HG03097 (cell line): ENCODE data around the gene ABLIM2.

ENCODE experiments used
- ATAC-seq: cut with Tn5 transposase; IDR thresholded peaks from one replicate; pipeline ENCODE4 v1.9.1; 2021; ENCODE audit not compliant: unreplicated experiment, low FRiP score

ABLIM2 gene

DNA sequence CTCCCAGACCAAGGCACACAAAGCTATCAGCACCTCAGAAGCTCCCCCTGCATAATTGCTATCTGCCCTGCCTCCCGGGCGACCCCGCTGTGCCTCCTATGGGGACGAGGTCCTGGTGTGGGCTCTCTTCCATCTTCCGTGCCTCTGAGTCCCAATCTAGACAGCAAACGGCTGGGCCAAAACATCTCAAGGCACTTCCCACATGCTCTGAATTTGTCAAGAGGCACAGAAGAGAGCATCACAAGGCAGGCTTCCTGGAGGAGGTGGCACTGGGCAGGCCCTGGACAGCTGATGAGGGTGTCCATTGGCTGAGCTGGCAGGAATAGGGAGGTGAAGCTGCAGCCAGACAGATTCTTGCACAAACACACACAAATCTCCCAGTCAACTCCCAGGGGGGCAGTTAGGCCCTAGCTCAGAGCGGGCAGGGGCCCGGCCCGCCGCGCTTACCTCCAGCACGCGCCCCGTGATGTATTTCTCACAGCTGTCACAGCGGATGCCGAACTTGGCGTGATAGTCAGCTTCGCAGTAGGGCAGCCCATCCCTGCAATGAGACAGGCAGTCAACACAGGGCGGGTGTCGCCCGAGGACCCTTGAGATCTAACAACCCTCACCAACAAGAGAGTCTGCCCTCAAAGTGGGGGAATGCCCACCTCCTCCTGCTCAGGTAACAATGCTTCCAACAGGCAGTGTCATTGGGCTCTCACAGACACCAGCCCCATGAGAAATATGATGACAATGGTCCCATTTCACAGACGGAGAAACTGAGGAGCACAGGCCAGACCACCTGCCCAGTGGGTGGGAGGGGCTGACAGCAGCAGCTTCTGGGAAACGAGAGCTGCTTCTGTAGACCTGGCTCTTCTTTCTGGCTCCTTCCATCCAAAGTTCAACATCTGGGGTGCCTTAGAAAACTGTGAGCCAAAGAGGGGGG lies 81.2 kb downstream of the ABLIM2 start:
- no peak for ATAC-seq

- no peak for ATAC-seq
Observed at GRCh38 chr4:8076023-8076422, 82.6 kb downstream of the ABLIM2 start.

DNA sequence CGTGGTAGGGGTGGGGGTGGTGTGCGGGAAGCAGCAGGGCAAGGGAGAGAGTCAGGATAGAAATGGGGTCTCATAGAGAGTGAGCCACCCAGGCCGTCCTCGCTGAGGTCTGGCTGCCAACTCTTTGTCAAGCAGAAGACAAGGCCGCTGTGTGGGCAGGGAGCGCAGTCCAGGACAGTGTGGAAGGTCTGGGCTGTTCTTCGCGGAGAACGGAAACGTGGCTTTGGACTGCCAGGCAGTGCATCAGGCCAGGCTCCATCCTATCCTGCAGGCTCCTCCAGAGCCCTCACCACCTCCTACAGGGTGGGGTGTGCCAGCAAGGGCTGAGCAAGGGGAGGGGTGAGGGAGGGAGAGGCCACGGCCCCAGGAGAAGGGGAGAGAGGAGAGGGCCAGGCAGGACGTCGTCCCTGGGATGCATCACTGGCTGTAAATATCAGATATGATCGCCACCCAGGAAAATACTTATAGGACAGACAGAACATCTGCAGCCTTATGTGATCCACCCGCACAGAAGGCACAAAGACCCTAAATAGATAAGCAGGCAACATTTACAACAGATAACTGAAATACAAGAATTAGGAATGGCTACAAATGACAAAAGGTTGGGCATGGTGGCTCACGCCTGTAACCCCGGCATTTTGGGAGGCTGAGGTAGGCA lies 85.3 kb downstream of the ABLIM2 start:
- no peak for ATAC-seq

DNA sequence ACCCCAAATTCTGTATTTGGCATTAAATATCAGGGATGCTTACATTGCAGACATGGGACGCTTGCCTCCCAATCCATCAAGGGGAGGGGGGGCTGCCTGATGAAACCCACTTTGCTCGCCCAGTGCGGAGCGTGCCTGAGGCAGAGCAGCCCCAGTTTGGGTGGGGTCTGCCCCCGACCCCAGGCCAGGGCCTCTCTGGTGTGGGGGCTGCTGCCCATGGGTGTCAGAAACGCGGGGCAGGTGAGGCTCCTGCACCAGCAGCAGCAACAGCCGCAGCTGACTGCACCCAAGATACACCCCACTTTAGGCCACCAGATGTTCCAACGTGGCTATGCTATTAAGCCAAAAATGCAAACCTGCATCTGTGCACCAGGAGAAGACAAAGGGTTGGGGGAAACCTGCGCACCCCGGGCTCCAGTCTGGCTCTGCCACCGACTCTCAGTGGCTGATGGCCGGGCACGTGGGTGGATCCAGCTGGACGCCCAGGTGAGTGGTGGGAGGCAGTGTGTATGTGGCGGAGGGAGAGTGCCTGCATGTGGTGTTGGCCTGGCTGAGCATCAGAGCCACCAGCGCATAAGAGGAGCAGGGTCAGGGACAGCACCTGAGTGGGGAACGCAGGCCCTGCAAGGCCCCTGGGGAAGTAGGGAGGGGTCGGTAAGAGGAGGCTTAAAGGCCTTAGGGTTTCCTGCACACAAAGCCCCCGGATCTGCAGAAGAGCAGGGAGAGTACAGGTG lies 86.2 kb downstream of the ABLIM2 start:
- no peak for ATAC-seq

GRCh38 chr4:8071766-8072165 lies 86.8 kb downstream of the ABLIM2 start:
- no peak for ATAC-seq

DNA sequence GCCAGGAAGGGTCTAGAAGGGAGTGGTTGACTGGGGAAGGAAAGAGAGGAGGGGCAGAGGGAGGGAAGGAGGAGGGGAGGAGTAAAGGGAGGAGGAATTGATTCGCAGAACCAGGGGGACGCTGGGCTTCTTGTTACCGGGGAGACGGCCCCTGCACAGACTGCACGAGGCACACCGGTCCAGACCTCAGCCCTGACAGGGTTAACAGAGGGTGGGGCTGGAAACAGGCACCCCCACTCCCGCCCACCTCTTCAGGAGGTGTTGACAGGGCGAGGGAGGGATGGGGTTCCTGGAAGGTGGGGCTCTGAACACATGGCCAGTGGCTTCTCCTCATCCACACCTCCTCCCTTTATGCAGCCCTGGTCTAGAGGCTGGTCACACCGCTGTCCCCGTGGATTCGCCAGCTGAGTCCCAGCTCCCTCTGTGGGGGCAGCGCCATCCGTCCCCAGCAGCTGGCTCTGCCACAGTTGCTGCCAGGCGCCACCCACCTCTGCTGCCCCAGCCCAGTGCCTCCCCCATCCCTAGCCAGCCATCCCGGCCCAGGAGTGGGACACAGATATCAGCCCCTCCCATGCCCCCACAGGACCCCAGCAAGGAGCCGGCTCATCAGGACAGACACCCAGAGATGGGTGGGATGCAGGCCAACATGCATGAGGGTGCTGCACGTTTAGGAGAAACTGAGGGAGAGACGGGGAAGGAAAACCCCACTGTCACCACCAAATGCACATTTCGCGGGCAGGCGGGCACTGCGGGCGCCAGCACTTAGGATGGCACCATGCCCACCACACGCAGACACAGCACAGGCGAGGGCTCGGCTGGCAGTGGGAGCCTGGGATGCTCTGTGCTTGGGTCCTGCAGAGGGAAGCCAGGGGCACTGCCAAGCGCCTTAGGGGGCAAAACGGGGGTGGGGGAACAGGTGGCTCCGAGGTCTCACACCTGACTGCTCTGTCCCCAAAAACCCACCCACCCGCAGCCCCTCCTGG lies 87.6 kb downstream of the ABLIM2 start:
- no peak for ATAC-seq

GRCh38 chr4:8069102-8069752 lies 89.4 kb downstream of the ABLIM2 start:
- ATAC-seq = no peak

GRCh38 chr4:8067945-8068896 lies 90.4 kb downstream of the ABLIM2 start:
- no peak for ATAC-seq

- ATAC-seq = no peak
Observed at GRCh38 chr4:8067274-8067936, 91.2 kb downstream of the ABLIM2 start.

- no peak for ATAC-seq
Observed at GRCh38 chr4:8066336-8066931, 92.2 kb downstream of the ABLIM2 start.

- no peak for ATAC-seq
Observed at GRCh38 chr4:8063974-8064563, 94.5 kb downstream of the ABLIM2 start.

DNA sequence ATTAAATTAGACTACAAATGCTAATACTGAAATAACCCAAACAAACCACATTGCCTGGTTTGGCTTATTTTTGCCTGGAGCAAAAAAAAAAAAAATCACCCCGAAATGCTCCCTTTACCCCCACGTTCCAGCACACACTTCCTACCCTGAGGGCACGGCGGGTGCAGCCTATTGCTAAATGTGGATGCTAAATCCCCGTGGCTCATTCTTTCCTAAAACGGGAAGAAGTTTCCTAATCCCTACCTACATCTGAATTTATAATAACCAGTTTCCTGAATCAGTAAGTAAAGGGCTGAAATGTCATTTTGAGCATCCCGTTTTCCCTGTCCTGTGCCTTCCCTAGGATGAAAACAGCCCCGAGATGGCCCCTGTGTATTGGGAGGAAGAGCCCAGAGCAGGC lies 97.0 kb downstream of the ABLIM2 start:
- no peak for ATAC-seq

- no peak for ATAC-seq
Observed at GRCh38 chr4:8061145-8061544, 97.5 kb downstream of the ABLIM2 start.

GRCh38 chr4:8060632-8061031 lies 98.0 kb downstream of the ABLIM2 start:
- no peak for ATAC-seq

- ATAC-seq = no peak
Observed at GRCh38 chr4:8058031-8058479, 100.6 kb downstream of the ABLIM2 start.

DNA sequence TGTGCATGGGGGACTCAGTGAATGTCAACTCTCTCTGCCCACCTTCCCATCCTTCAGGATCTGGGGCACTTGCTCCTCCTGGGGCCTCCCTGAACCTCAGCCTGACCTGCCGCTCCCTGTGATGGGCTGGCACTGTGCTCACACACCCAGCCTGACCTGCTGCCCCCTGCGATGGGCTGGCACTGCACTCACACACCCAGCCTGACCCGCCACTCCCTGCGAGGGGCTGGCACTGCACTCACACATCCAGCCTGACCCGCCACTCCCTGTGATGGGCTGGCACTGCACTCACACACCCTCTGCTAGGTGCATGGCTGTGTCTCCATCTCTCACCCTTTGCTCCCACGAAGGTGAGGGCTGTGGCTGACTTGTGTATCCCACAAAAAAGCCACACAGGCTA lies 103.4 kb downstream of the ABLIM2 start:
- ATAC-seq = no peak
